Esophagus muscularis mucosa (tissue), 4 donors: ENCODE results near the gene CELF4.

ENCODE experiments used
- CTCF ChIP-seq, 3 experiments: fragments of 200-600 bp in 2 of 3; fragments of 450-650 bp in 1 of 3; sonication (generic) in 2 of 3; IDR thresholded peaks; one replicate each; pipeline ENCODE4 v1.5.1; 2017 to 2019; ENCODE audit warnings: antibody characterized with exemption in 3 of 3, mild to moderate bottlenecking in 2 of 3, moderate library complexity in 1 of 3
- EP300 ChIP-seq: sonication (generic); formaldehyde crosslinking; IDR thresholded peaks from one replicate; pipeline ENCODE4 v1.6.1; 2017; ENCODE audit warnings: antibody characterized with exemption
- POLR2A ChIP-seq: fragments of 450-650 bp; IDR thresholded peaks from one replicate; pipeline ENCODE4 v1.6.1; 2017; ENCODE audit warnings: antibody characterized with exemption, moderate library complexity, mild to moderate bottlenecking, low read depth
- POLR2AphosphoS5 ChIP-seq, 2 donors: sonication (generic); formaldehyde crosslinking; IDR thresholded peaks; one replicate each; pipeline ENCODE4 v1.6.1; 2017; ENCODE audit warnings: antibody characterized with exemption in 2 of 2

GRCh38 chr18:37362158-37362890, 203.3 kb downstream of the CELF4 start:
- TF ChIP-seq CTCF (IDR thresholded peaks at IDR 0.05) (no peak), POLR2AphosphoS5 (IDR thresholded peaks at IDR 0.05) (no peak), POLR2A (no peak), EP300 (no peak)
